IPS-NIHi7 (cell line): ENCODE results near the gene SEMA4B.
A peak's percentile ranks its signal among the peaks of the same experiment; 100 is the strongest.
"Not testable (repeated sequence)": the region's sequence is repeated elsewhere in the genome, so short reads cannot be mapped to it uniquely, and the experiment has no call there.

Experiments used
- DNase-seq: peaks from one replicate; pipeline ENCODE4 v3.0.0; 2012; ENCODE audit warnings: mixed read lengths; ENCODE audit errors: extremely low spot score

Gene SEMA4B

GRCh38 chr15:90178468-90179435, 22.4 kb upstream of the SEMA4B start:
- DNase-seq = no peak

DNA sequence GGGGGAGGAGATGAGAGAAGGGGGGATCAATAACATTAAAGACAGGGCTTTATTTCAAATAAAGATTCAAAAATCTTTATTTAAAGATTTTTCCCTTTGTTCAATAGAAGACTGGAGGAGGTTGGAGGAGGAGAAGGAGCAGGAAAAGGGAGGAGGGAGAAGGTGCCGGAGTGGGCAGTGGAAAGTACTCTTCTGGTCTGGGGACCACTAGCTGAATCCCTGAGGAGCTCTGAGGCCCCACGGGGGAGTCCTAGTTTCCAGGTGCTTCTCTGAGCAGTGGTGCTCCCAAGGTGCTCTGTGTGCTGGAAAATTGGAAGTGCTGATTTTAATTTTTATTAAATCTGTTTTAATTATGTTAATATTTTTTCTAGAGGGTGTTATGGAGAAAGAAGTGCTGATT, 19.4 kb upstream of the SEMA4B start:
- no peak for DNase-seq

DNA sequence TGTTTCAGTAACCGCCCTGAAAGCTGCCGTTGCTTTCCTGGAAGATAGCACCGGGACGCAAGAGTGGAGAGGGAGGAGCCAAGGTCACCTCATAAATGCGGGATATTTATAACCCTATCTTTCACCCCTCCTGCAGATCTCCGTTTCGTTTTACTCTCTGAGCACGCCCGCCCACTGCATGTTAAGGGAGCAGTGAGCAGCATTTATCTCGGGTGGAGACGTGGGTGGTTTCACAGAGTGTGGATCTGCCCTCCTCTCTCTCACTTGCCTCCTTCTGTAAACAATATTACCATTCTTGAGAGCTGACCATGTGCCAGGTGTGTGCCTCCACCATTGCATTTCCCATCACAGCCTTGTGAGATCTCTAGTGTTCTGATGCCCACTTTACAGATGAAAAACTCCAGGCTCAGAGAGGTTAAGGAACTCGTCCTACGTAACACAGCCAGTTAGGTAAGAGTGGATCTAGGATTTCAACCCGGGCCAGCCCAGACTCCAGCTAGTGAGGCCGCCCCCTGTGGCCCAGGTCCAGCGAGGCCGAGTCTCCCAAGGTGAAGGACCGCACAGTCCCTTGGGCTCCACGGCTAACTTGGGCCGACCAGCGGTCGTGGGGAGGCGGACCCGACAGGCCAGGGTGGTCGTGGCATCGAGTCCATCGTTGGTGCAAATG, 16.9 kb upstream of the SEMA4B start:
- no peak for DNase-seq

- peak; percentile 80 for DNase-seq
These were observed 16.1 kb upstream of the SEMA4B start for GRCh38 chr15:90184786-90185704.

GRCh38 chr15:90187257-90187868, 13.8 kb upstream of the SEMA4B start:
- no peak for DNase-seq

DNA sequence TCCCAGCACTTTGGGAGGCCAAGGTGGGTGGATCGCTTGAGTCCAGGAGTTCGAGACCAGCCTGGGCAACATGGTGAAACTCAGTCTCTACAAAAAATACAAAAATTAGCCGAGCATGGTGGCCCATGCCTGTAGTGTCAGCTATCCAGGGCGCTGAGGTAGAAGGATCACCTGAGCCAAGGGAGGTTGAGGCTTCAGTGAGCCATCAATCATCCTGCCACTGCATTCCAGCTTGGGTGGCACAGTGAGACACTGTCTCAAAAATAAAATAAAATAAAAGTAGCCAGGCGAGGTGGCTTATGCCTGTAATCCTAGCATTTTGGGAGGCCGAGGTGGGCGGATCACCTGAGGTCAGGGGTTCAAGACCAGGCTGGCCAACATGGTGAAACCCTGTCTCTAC, 13.1 kb upstream of the SEMA4B start:
- DNase-seq = not testable (repeated sequence)

DNA sequence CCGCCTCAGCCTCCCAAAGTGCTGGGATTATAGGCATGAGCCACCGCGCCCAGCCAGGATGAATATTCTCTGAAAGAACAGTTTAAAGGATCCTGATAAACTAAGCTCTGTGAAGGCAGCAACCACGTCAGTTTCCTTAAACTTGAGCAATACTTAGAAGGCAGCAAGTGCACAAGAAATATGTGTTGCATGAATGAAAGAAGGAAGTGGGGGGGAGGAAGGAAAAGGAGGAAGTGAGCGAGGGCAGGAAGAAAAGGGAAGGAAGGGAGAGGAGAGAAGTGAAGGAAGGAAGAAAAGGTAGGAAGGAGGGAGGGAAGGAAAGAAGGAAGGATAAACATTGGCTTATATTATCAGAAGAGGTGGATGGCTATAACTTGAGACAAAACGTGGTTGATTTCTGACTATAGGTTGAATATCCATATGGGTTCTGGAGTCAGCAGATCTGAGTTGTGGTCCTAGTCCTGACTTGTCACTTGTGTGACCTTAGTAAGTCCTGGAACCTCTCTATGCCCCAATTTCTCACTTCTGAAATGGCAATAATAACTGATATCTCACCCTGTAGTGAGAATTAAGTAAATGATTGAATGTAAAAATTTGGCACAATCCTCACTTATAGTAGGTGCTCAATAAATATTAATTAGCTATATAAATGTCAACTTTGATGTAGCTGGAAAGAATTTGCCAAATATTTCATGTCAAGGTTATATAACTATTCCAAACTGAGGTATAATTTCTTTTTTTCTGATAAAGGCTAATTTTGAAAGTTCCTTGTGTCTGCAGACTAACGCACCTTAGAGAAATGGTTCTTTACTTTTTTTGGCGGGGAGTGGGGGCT, 12.0 kb upstream of the SEMA4B start:
- no peak for DNase-seq

GRCh38 chr15:90189781-90190467, 11.2 kb upstream of the SEMA4B start:
- DNase-seq = no peak

DNA sequence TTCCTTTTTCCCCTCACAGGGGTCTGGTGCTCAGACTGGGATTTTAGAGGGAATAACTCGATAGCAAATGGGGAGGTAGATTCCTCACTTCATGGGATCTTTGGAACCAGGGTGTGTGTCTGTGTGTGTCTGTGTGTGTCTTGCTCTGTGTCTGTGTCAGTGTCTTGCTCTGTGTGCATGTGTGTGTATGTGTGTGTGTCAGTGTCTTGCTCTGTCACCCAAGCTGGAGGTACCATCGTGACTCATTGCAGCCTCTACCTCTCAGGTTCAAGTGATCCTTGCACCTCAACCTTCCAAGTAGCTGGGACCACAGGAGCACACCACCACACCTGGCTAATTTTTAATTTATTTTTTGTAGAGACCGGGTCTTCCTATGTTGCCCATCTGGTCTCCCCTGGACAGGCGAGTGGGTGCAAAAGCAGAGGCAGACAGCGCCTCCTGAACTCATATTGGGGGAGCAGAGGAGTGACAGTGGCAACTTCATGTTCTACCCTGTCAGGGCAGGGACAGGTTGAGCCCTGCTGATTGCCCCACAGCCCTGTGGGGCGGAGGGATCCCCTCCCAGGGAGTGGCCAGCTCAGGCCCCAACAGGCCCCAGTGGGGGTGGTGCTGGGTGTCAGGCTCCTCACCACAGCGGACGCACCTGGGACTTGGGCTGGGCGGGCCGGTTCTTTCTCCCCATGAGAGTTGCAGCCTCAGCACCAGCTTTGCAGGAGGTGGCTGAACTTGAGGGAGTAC, 10.4 kb upstream of the SEMA4B start:
- DNase-seq = no peak

DNA sequence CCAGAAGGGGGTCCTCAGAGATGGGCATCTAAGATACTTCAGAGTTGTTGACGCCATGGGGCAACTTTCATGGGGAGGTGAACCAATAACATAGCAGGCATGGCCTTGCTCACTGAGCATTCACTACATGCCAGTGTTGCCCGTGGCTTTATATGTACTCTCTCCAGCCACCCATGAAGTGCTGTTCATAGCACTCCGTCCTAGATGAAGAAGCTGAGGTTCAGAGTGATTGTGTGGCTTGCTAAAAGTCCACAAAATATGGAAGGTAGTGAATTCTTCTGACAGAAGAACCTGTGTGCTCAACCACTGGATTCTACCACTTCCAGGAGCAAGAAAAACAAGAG, 9.8 kb upstream of the SEMA4B start:
- DNase-seq = no peak

- DNase-seq = peak; percentile 10
These were observed 9.2 kb upstream of the SEMA4B start for GRCh38 chr15:90191794-90192509.

DNA sequence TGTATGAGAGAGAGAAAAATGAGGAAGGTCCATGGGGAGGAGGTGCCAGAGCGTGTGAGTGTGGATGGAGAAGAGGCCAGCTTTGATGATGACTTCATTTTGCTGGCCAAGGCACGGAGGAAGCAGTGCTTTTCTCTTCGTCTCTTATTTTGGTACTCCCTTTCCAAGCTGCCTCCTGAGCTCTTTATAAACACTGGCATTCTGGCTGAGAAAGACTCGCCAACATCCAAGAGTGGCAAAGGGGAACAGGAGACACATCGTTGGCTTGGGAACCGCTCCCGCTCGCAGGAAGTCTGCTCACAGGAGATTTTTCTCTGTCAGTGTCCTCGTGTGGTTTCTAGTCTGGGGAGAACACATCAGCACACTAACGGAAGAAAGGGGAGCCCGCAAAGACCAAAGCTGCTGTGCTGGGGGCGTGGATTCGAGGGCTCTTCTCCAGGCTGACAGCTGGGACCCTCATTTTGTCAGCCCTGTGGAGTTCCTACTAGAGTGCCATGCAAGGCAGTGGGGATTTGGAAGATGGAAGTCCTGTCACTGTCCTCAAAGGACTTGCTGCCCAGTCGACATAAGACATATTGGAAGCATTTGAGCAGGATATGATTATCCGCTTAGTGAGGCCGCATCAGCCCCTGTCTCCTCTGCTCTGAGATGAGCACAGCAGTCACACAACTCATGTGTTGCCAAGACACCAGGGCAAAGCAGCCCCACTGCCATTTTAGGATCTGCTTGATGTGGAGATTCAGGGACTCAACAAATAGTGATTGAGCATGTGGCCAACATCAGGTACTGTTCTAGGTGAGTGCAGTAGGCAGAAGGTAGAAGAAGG, 8.0 kb upstream of the SEMA4B start:
- DNase-seq = no peak

GRCh38 chr15:90194655-90195054, 6.5 kb upstream of the SEMA4B start:
- DNase-seq = no peak

- no peak for DNase-seq
These were observed 498 bp upstream of the SEMA4B start for GRCh38 chr15:90200534-90201129.

DNA sequence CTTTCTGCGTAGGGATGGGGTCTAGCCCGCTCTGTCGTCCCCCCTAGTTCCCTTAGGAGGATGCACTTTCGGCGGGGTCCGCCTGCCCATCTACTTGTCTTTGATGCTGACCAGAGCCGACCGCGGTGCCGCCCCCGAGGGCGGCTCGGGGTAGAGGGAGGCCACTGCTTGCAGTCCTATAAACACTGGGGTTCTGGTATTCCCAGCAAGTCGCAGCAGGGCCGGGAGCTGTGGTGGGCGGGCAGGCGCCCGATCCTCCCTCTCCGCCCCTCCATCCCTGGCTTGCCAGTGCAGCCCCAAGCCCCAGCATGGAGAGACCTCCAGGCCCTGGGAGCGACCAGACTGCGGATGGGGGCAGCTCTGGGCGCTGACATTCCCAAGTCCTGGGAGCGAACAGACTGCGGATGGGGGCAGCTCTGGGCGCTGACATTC, 830 bp downstream of the SEMA4B start:
- peak; percentile 61 for DNase-seq

GRCh38 chr15:90202929-90203328, 1.8 kb downstream of the SEMA4B start:
- DNase-seq = no peak

DNA sequence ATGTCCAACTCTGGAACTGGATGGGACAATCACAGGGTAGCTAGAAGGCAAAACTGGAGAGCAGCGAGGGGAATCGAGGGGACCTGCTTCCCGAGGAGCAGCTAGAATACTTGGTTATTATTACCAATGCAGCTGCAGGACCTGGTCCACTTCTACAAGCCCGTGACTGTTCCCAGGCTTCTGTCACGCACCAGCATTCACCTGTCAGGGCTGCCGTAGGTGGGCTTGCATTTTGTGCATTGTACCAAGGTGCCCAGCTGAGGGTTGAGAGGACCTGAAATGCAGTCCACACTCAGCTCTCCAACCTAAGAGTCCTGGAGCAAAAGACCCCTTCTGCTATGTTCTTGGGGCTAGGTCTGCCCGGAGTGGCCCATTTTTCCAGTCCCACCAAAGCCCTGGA, 2.3 kb downstream of the SEMA4B start:
- DNase-seq = no peak
